ENCODE results near the gene PAX4.

PAX4 gene

GRCh38 chr7:127618775-127619174 lies 833 bp upstream of the PAX4 start:
- no peak for TF ChIP-seq CTCF (IDR thresholded peaks at IDR 0.05; ENCODE audit: control insufficient read depth, insufficient read depth, low read depth, low read length, missing control alignments)
- no peak for DNase-seq (ENCODE audit: low read depth)
- H3K4me3 ChIP-seq (ENCODE audit: control insufficient read depth, low read depth, low read length): no peak overlapping the region

GRCh38 chr7:127616724-127617123 lies 1.2 kb downstream of the PAX4 start:
- DNase-seq (ENCODE audit: low read depth): no peak
- TF ChIP-seq CTCF (IDR thresholded peaks at IDR 0.05; ENCODE audit: control insufficient read depth, insufficient read depth, low read depth, low read length, missing control alignments): no peak
- H3K4me3 ChIP-seq (ENCODE audit: control insufficient read depth, low read depth, low read length): no peak overlapping the region

- DNase-seq (ENCODE audit: low read depth): no peak
- no peak for TF ChIP-seq CTCF (IDR thresholded peaks at IDR 0.05; ENCODE audit: control insufficient read depth, insufficient read depth, low read depth, low read length, missing control alignments)
- H3K4me3 ChIP-seq (ENCODE audit: control insufficient read depth, low read depth, low read length): no peak overlapping the region
These were observed 5.7 kb downstream of the PAX4 start for GRCh38 chr7:127612263-127612662.

- no peak for DNase-seq (ENCODE audit: low read depth)
- H3K4me3 ChIP-seq (ENCODE audit: control insufficient read depth, low read depth, low read length): no peak overlapping the region
- no peak for TF ChIP-seq CTCF (IDR thresholded peaks at IDR 0.05; ENCODE audit: control insufficient read depth, insufficient read depth, low read depth, low read length, missing control alignments)
These were observed 8.6 kb downstream of the PAX4 start for GRCh38 chr7:127609297-127609696.

GRCh38 chr7:127608446-127608845 lies 9.5 kb downstream of the PAX4 start:
- TF ChIP-seq CTCF (IDR thresholded peaks at IDR 0.05; ENCODE audit: control insufficient read depth, insufficient read depth, low read depth, low read length, missing control alignments): no peak
- no peak overlapping the region for H3K4me3 ChIP-seq (ENCODE audit: control insufficient read depth, low read depth, low read length)
- no peak for DNase-seq (ENCODE audit: low read depth)

- DNase-seq (ENCODE audit: low read depth): no peak
- H3K4me3 ChIP-seq (ENCODE audit: control insufficient read depth, low read depth, low read length): no peak overlapping the region
- TF ChIP-seq CTCF (IDR thresholded peaks at IDR 0.05; ENCODE audit: control insufficient read depth, insufficient read depth, low read depth, low read length, missing control alignments): no peak
These were observed 17.1 kb downstream of the PAX4 start for GRCh38 chr7:127600885-127601284.

GRCh38 chr7:127598318-127598717 lies 19.6 kb downstream of the PAX4 start:
- no peak for DNase-seq (ENCODE audit: low read depth)

More at GRCh38 chr7:127598318-127598717, 19.6 kb downstream of the PAX4 start:
- H3K4me3 ChIP-seq (ENCODE audit: control insufficient read depth, low read depth, low read length): no peak overlapping the region
- TF ChIP-seq CTCF (IDR thresholded peaks at IDR 0.05; ENCODE audit: control insufficient read depth, insufficient read depth, low read depth, low read length, missing control alignments): peak; percentile 35
